Measurements from ENCODE around the gene TSC2. TPM values are rescaled to one million over a fixed set of nuclear protein-coding genes. Genes with fewer than 3 reads are reported as not detected.

The TSC2 gene
- total and polyA plus RNA-seq, 2 of the 13 experiments (the other 11 are each of a cell fraction or from before 2014, with no cell fraction given): 19.6 to 40.4 TPM

- TF ChIP-seq, protein P1, sequence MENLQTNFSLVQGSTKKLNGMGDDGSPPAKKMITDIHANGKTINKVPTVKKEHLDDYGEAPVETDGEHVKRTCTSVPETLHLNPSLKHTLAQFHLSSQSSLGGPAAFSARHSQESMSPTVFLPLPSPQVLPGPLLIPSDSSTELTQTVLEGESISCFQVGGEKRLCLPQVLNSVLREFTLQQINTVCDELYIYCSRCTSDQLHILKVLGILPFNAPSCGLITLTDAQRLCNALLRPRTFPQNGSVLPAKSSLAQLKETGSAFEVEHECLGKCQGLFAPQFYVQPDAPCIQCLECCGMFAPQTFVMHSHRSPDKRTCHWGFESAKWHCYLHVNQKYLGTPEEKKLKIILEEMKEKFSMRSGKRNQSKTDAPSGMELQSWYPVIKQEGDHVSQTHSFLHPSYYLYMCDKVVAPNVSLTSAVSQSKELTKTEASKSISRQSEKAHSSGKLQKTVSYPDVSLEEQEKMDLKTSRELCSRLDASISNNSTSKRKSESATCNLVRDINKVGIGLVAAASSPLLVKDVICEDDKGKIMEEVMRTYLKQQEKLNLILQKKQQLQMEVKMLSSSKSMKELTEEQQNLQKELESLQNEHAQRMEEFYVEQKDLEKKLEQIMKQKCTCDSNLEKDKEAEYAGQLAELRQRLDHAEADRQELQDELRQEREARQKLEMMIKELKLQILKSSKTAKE (CRISPR knock-in tag; IDR thresholded peaks at IDR 0.05; ENCODE audit: borderline replicate concordance): peak; percentile 29; the same call in 1 of the 2 replicates
- TF ChIP-seq TBX2 (CRISPR knock-in tag; IDR thresholded peaks at IDR 0.05; ENCODE audit: borderline replicate concordance) (peak; percentile 43; the same call in 1 of the 2 replicates), SKI (IDR thresholded peaks at IDR 0.05; ENCODE audit: partially characterized antibody) (peak; percentile 44), SMAD1 (CRISPR knock-in tag; IDR thresholded peaks at IDR 0.05; ENCODE audit: borderline replicate concordance, low read depth) (0 out of 2 replicates have a peak, but pooled peaks have one; percentile 27), ZSCAN21 (CRISPR knock-in tag; IDR thresholded peaks at IDR 0.05; ENCODE audit: borderline replicate concordance) (peak; percentile 67), ZNF75D (CRISPR knock-in tag; IDR thresholded peaks at IDR 0.05; ENCODE audit: borderline replicate concordance) (no peak), ZNF546 (CRISPR knock-in tag; conservative IDR thresholded peaks at IDR 0.05) (no peak), ZNF746 (CRISPR knock-in tag; IDR thresholded peaks at IDR 0.05) (0 out of 2 replicates have a peak, but pooled peaks have one; percentile 31), ZNF740 (CRISPR knock-in tag; IDR thresholded peaks at IDR 0.05) (peak; percentile 86), MED8 (CRISPR knock-in tag; IDR thresholded peaks at IDR 0.05; ENCODE audit: insufficient replicate concordance) (no peak), JUND (CRISPR knock-in tag; IDR thresholded peaks at IDR 0.05) (peak; percentile 43; the same call in 1 of the 2 replicates), ZNF556 (CRISPR knock-in tag; IDR thresholded peaks at IDR 0.05; ENCODE audit: borderline replicate concordance) (no peak), ZKSCAN8 (CRISPR knock-in tag; IDR thresholded peaks at IDR 0.05; ENCODE audit: borderline replicate concordance) (0 out of 2 replicates have a peak, but pooled peaks have one; percentile 47), NCOA2 (CRISPR knock-in tag; IDR thresholded peaks at IDR 0.05) (no peak), PRDM15 (CRISPR knock-in tag; IDR thresholded peaks at IDR 0.05) (0 out of 2 replicates have a peak, but pooled peaks have one; percentile 23), TSC22D2 (CRISPR knock-in tag; IDR thresholded peaks at IDR 0.05; ENCODE audit: borderline replicate concordance) (peak; percentile 48; the same call in 1 of the 2 replicates), ZNF605 (CRISPR knock-in tag; IDR thresholded peaks at IDR 0.05) (peak; percentile 62; the same call in 1 of the 2 replicates), ZBTB7B (CRISPR knock-in tag; IDR thresholded peaks at IDR 0.05) (0 out of 2 replicates have a peak, but pooled peaks have one; percentile 46), FOXC1 (CRISPR knock-in tag; IDR thresholded peaks at IDR 0.05; ENCODE audit: borderline replicate concordance) (0 out of 2 replicates have a peak, but pooled peaks have one; percentile 29), STAG1 (CRISPR knock-in tag; IDR thresholded peaks at IDR 0.05) (peak; percentile 28; the same call in 1 of the 2 replicates), ZNF816 (CRISPR knock-in tag; IDR thresholded peaks at IDR 0.05; ENCODE audit: borderline replicate concordance) (no peak)
Observed at GRCh38 chr16:2027024-2028010, 20.5 kb upstream of the TSC2 start (continued).
